Smooth muscle cell (in vitro differentiated cells): ENCODE data around the gene DENND1B. TPM values are rescaled to one million over a fixed set of nuclear protein-coding genes. Genes with fewer than 3 reads are reported as not detected.

Experiments used
- DNase-seq: peaks from one replicate; lab custom pipeline; 2025; ENCODE audit not compliant: unreplicated experiment; lab: John Stamatoyannopoulos, UW
- H2AFZ ChIP-seq: fragments of 200-600 bp; sonication (generic); 2 replicates; pipeline ENCODE4 v1.6.0; 2016; ENCODE audit warnings: antibody characterized with exemption, low read depth, mild to moderate bottlenecking
- H3F3A ChIP-seq: fragments of 200-600 bp; sonication (generic); 2 replicates; pipeline ENCODE4 v1.6.0; 2017; ENCODE audit warnings: antibody characterized with exemption, low read depth
- H3K27ac ChIP-seq: fragments of 200-600 bp; sonication (generic); 2 replicates; pipeline ENCODE4 v1.5.1; 2016; ENCODE audit warnings: low read depth, mild to moderate bottlenecking
- H3K27me3 ChIP-seq: fragments of 200-600 bp; sonication (generic); 2 replicates; pipeline ENCODE4 v1.6.1; 2016; ENCODE audit warnings: low read depth, mild to moderate bottlenecking
- H3K36me3 ChIP-seq: fragments of 200-600 bp; sonication (generic); 2 replicates; pipeline ENCODE4 v1.5.1; 2016; ENCODE audit warnings: low read depth
- H3K4me1 ChIP-seq: fragments of 200-600 bp; sonication (generic); 2 replicates; pipeline ENCODE4 v1.5.1; 2016; ENCODE audit warnings: low read depth
- H3K4me2 ChIP-seq: fragments of 200-600 bp; sonication (generic); 2 replicates; pipeline ENCODE4 v1.6.0; 2016; ENCODE audit warnings: mild to moderate bottlenecking
- H3K4me3 ChIP-seq: fragments of 200-600 bp; sonication (generic); 2 replicates; pipeline ENCODE4 v1.5.1; 2016; ENCODE audit warnings: mild to moderate bottlenecking
- H3K79me2 ChIP-seq: fragments of 200-600 bp; sonication (generic); 2 replicates; pipeline ENCODE4 v1.6.0; 2016; ENCODE audit warnings: low read depth, mild to moderate bottlenecking
- H3K9ac ChIP-seq: fragments of 200-600 bp; sonication (generic); 2 replicates; pipeline ENCODE4 v1.6.0; 2016; ENCODE audit warnings: low read depth
- H3K9me3 ChIP-seq: fragments of 200-600 bp; sonication (generic); replicated peaks from 2 replicates; pipeline ENCODE4 v1.5.1; 2016; ENCODE audit warnings: low read depth
- H4K20me1 ChIP-seq: fragments of 200-600 bp; sonication (generic); 2 replicates; pipeline ENCODE4 v1.6.0; 2016; ENCODE audit warnings: low read depth
- WGBS: methylation state at CpG from one replicate; pipeline ENCODE4 v1.1.7; 2016; ENCODE audit warnings: low lambda C conversion rate; 5-methylcytosine and 5-hydroxymethylcytosine counted together
- polyA plus RNA-seq: library from polyadenylated mRNA; unstranded; fragments of >200 nt; fragmentation: Nextera tagmentation; extraction: Ambion mirVana; gene quantifications from 2 replicates; pipeline ENCODE4 v1.2.1, GENCODE V29; 2016
- total RNA-seq: library from RNA; depleted of rRNA; stranded (reverse); fragments of >200 nt; gene quantifications from 2 replicates; pipeline ENCODE4 v1.2.3, GENCODE V29; 2014
- TF ChIP-seq, protein P1 (sequence below): fragments of 200-600 bp; sonication (generic); IDR thresholded peaks from 2 replicates; pipeline ENCODE4 v1.5.1; 2017; ENCODE audit warnings: borderline replicate concordance, mild to moderate bottlenecking, antibody characterized with exemption; ENCODE audit not compliant: insufficient read depth, poor library complexity, severe bottlenecking

Gene DENND1B
- total and polyA plus RNA-seq, 2 experiments from 2014 or later: 7.5 to 22.0 TPM

DNA sequence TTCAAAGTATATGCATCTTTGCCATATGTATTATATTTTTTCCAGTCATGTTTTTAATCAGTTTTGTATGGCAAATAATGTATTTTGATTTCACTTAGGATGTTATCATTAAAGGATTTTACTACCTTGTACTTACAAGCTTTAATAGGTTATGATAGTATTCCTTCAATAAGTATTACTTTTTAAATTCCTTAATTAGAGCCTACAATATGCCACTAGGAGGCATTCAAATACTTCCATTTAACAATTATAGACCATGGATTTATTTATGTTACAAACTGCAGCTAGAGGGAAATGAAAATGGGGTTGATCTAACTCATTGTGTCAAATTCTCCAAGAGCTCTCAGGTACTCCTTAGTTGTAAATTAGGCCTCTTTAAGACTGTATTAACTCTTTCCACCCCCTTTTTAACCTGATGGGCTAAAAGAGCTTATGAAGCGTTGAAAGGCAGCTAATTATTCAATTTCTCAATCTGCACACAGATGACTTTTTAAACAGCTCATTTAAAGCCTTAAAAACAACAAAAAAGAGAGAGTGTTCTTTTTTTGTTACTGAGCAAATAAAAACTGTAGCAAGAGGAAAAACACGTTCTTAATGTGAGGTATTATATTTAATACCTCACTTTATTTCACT is 156.2 kb downstream of the DENND1B start:
- Histone ChIP-seq H2AFZ (no peak overlapping the region), H3K79me2 (no peaks in the 10 kb centered on the region), H4K20me1 (no peaks in the 10 kb centered on the region), H3K4me3 (no peak overlapping the region), H3K4me2 (no peak overlapping the region), H3F3A (no peaks in the 10 kb centered on the region), H3K9ac (no peak overlapping the region), H3K9me3 (no peaks in the 10 kb centered on the region), H3K27me3 (no peaks in the 10 kb centered on the region), H3K27ac (no peak overlapping the region), H3K4me1 (peaks cover 6% of the 10 kb centered on the region), H3K36me3 (no peaks in the 10 kb centered on the region)
- no peak for DNase-seq
- 44% methylated on average over 2 of the region's 2 CpGs for WGBS
- TF ChIP-seq, protein P1, sequence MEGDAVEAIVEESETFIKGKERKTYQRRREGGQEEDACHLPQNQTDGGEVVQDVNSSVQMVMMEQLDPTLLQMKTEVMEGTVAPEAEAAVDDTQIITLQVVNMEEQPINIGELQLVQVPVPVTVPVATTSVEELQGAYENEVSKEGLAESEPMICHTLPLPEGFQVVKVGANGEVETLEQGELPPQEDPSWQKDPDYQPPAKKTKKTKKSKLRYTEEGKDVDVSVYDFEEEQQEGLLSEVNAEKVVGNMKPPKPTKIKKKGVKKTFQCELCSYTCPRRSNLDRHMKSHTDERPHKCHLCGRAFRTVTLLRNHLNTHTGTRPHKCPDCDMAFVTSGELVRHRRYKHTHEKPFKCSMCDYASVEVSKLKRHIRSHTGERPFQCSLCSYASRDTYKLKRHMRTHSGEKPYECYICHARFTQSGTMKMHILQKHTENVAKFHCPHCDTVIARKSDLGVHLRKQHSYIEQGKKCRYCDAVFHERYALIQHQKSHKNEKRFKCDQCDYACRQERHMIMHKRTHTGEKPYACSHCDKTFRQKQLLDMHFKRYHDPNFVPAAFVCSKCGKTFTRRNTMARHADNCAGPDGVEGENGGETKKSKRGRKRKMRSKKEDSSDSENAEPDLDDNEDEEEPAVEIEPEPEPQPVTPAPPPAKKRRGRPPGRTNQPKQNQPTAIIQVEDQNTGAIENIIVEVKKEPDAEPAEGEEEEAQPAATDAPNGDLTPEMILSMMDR: peak; percentile 48

DNA sequence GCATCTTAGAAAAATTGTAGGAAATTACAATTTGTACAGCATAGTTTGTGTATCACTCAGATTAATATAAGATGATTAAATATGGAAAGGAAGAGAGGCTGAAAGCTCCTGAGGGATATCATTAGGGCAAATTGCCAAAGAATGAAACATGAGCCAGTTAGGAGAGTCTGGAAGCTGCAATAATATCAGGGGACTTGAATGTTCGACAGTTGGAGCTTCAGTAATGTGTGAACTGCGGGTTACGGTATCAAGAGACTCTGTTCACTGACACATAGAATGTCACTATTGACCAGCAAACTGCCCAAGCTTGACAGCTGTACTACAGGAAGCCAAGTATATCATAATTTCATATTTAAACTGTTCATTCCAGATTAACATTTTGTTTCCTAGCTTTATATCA is 157.2 kb downstream of the DENND1B start:
- TF ChIP-seq, protein P1: no peak
- DNase-seq: no peak
- H3K4me3 ChIP-seq: no peak overlapping the region

DNA sequence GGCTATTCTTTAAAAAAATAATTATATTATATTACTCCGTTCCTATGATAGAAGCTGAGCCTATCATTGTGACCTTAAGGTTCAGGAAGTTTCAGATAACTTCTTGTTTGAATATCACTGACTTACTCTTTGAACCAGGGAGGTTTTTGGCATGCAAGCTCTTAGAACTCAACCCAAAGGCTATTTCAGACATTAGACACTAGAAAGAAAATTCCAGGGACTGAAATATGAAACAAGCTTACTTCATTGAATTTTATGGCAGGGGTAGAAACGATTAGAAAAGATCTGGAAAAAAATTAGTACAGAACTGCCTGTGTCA is 159.6 kb downstream of the DENND1B start:
- no peaks in the 10 kb centered on the region for H4K20me1 ChIP-seq
- no peak overlapping the region for H2AFZ ChIP-seq
- no peak overlapping the region for H3K27ac ChIP-seq
- H3K36me3 ChIP-seq: no peaks in the 10 kb centered on the region
- TF ChIP-seq, protein P1: no peak
- H3K4me2 ChIP-seq: no peak overlapping the region
- 79% methylated on average over 2 of the region's 2 CpGs for WGBS
- H3K9me3 ChIP-seq: no peaks in the 10 kb centered on the region
- H3F3A ChIP-seq: no peaks in the 10 kb centered on the region
- H3K4me1 ChIP-seq: peaks cover 6% of the 10 kb centered on the region
- H3K27me3 ChIP-seq: no peaks in the 10 kb centered on the region
- no peak overlapping the region for H3K9ac ChIP-seq
- DNase-seq: no peak
- H3K4me3 ChIP-seq: no peak overlapping the region
- no peaks in the 10 kb centered on the region for H3K79me2 ChIP-seq

More for the DNA sequence above, 157.2 kb downstream of the DENND1B start:
- no peaks in the 10 kb centered on the region for H3K79me2 ChIP-seq
- no peaks in the 10 kb centered on the region for H3F3A ChIP-seq
- H2AFZ ChIP-seq: no peak overlapping the region
- H3K4me2 ChIP-seq: no peak overlapping the region
- H3K4me1 ChIP-seq: peaks cover 6% of the 10 kb centered on the region
- H3K36me3 ChIP-seq: no peaks in the 10 kb centered on the region
- H3K9me3 ChIP-seq: no peaks in the 10 kb centered on the region
- WGBS: 87% methylated on average over 3 of the region's 3 CpGs
- no peaks in the 10 kb centered on the region for H3K27me3 ChIP-seq
- no peak overlapping the region for H3K9ac ChIP-seq
- H4K20me1 ChIP-seq: no peaks in the 10 kb centered on the region
- H3K27ac ChIP-seq: no peak overlapping the region
